CD4-positive, alpha-beta T cell treated with Interleukin-4 for 1 hour (primary cell): ENCODE measurements around the gene DAGLA.

Source experiments
- DNase-seq, 2 donors: peaks; one replicate each; pipeline ENCODE4 v3.0.0-alpha.2; 2020 to 2022

DAGLA gene

DNA sequence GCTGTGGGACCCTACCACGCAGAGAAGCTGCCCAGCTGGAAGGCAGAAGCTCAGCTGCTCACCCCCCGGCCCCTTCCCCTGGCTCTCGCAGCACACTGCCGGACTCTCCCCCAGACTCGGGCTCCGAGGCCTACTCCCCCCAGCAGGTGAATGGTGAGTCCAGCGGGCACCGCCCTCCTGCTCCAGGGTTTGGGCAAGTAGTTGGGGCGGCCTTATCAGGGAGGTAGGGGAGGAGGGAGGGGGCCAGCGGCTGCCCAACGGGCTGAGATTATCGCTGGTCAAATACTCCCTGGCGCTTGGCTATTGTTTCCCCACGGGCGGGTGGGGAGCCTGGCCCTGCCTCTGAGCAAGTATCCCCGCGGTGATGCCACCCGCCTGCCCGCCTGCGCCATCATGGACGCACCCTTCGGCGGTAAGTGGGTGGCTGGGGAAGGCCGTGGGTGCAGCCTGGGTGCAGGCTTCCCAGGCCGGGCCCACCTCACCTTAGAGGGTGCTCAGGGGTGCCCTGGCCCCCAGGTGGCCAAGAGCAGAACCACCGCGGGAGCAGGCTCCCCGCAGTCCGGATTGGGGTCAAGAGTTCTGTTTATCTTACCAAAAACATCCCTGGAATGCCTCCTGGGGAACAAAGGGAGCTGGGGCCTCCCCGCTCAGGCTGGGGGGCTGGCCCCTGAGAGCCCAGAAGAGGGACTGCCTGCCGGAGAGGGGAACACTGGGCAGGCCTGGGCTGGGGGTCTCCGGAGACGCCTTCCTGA, 89.2 kb downstream of the DAGLA start:
- no peak for DNase-seq

DNA sequence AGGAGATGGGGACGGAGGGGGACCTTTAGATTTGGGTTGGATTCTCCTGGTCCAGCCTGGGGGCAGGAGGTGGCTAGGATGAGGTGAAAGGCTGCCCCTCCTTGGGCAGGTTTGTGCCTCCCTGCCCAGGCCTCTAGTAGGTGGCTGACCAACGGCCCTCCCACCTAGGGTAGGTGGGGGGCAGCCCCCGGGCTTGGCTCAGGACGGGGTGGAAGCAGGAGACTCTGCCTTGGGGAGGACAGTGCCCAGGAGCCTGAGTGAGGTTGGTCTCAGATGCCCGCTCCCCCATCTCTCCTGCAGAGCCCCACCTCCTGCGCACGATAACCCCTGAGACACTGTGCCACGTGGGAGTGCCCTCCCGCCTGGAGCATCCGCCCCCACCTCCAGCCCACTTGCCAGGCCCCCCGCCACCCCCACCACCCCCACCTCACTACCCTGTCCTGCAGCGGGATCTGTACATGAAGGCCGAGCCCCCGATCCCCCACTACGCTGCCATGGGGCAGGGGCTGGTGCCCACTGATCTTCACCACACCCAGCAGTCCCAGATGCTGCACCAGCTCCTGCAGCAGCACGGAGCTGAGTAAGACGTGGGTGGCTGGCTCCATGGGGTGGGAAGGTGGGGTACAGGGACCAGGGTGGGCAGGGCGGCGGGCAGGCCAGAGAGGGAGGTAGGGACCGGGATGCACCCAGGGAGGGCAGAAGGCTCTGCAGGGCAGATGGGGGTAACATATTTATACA, 89.9 kb downstream of the DAGLA start:
- DNase-seq, result no peak

DNA sequence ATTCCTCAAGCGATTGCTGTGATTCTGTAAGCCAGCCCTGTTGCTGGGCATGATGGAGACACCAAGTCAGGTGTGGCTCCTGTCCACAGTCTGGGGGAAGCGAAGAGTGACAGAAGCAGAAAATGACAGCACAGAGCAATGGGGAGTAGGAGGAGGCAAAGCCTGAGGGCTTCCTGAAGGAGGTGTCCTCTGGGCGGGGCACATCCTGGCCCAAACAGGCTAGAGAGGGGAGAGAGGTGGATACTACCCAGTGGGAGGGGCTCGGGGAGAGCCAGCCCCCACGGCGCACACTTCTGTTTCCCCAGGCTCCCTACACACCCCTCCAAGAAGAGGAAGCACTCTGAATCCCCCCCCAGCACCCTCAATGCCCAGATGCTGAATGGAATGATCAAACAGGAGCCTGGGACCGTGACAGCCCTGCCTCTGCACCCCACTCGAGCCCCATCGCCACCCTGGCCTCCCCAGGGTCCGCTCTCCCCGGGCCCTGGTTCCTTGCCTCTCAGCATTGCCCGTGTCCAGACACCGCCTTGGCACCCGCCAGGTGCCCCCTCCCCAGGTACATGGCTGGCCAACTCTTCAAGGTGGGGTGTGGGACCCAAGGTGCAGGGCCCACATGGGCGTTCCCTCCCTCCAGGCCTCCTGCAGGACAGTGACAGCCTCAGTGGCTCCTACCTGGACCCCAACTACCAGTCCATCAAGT, 91.2 kb downstream of the DAGLA start:
- no peak for DNase-seq

DNA sequence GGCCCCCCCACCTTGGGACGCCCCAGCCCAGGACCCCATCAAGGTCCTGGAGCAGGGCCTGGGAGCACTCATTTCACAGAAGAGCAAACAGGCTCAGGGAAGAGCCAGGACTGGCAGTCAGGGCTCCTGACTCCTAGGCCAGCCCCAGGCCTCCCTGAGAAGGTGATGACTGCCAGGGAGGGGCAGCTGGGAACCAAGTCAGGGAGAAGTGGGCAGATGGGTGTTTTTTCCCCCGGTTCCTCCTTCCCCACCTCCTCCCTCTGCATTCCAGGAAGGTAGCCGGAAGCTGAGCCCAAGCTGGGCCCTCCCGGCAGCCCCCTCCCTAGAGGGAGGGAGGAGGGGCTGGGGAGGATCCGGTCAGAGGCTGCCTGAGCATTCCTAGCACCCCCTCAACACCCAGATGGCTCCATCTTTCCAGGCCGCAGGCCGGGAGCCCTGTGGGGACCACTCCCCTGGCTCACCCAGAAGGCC, 91.8 kb downstream of the DAGLA start:
- no peak for DNase-seq

DNA sequence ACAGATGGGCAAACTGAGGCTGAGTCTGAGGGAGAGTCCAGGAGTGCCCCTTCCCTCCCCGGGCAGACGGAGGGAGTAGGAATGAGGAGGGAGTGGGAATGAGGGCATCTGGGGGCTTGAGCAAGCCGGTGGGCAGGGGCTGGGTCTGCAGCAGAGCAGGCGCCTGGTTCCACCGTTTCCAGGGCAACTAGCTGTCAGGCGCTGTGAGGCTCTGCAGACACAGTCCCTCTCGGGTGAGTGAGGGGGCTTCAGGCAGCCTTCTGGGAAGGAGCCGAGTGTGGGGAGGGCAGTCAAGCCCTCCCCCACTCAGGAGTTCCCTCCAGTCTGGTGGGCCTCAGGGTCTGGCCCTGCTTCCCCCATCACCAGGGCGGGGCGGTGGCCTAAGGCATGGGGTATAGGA, 93.2 kb downstream of the DAGLA start:
- no peak for DNase-seq

DNA sequence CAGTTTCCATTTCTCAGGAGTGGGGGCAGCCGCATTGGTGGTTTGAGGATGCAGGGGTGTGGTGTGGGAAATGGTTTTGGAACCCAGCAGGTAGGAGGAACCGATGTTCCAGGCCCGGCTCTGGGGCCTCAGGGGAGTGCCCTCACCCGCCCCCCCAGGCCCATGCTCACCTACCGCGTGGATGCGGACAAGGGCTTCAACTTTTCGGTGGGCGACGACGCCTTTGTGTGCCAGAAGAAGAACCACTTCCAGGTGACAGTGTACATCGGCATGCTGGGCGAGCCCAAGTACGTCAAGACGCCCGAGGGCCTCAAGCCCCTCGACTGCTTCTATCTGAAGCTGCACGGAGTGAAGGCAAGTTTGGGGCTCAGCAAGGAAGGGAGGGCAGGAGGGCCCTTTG, 93.6 kb downstream of the DAGLA start:
- DNase-seq, result no peak

DNA sequence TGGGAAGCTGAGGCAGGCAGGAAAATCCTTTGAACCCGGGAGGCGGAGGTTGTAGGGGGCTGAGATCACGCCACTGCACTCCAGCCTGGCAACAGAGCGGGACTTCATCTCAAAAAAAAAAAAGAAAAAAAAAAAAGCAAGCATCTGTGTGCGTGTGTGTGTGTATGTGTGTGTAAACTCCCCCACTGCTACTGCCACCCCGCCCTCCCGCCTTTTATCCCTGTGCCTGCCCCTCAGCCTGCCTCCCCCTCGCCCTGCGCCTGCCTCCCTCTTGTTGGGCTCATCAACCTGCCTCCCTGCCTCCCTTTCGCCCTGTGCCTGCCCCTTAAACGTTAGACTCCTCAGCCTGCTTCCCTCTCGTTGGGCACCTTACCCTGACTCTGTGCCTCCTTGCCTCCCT, 94.2 kb downstream of the DAGLA start:
- DNase-seq, result no peak

DNA sequence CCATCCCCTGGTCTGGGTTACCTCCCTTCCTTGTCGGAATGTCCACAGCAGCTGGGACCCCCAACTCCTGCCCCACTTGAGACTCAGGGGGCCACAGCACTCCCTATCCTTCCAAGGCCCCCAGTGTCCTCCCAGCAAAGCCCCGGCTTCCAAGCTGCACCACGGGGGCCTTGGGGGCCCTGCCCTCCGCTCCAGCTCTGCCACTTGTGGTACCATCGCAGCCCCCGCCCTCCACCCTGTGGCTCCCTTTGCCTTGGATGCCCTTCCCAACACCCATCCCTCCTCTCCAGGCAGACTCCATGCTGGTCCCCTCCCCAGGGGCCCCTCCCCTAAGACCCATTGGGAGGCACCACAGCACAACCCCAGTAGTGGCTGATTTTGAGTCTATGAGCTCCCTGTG, 94.9 kb downstream of the DAGLA start:
- DNase-seq, result no peak

DNA sequence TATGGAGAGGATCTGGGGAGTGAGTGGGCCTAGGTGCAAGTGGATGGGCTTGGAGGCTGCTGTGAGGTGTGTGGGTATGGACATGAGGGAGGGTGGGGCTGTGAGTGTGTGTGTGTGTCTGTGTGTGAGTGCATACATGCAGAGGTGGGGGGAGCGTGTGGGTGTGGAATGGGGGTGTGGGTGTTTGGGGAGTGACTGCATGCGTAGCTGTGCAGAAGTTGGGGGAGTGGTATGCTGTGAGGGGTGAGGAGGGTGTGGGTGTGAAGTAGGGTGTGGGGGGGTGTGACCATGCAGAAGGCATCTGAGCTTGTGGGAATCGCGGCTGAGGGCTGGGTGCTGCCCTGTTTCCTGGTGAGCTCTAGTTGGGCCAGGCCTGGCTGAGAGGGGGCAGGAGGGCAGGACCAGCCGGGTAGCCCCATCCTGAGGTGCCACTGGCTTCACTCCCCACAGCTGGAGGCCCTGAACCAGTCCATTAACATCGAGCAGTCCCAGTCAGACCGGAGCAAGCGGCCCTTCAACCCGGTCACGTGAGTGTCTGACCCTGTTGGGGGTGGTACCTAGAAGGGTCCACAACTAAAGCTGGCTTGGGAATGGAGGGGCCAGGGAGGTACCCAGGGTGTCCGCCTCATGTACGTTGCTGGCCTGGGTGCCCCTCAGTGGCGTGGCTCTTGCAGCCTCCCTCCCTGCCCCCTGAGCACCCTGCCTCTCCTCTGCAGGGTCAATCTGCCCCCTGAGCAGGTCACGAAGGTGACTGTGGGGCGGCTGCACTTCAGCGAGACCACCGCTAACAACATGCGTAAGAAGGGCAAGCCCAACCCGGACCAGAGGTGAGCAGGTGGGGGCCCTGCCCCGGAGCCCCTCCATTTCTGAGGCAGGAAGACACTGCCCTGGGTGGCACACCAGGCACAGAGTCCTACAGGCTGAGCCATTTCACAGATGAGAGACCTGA, 95.7 kb downstream of the DAGLA start:
- DNase-seq, result peak in 1 of 2 donors; percentile 35

DNA sequence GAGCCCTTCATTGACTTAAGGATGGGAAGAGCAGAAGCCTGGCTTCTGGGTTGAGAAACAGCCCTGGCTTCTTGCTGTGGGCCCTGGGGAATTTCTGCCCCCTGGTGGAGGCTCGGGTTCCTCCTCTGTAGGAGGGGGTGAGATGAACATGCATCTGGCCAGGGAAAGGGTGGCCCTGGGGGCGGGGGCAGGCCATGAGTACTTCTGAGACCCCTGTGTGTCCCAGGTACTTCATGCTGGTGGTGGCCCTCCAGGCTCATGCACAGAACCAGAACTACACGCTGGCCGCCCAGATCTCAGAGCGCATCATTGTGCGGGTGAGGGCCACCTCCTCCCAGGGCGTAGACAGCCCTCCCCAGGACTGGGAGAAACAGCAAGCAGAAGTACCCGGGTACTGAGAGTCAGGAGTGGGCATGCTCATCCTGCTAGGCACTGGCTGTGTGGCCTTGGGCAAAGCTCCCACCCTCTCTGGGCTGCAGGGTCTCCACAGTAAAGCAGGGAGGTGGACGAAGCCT, 96.4 kb downstream of the DAGLA start:
- peak; percentile 45 to 48 for DNase-seq

DNA sequence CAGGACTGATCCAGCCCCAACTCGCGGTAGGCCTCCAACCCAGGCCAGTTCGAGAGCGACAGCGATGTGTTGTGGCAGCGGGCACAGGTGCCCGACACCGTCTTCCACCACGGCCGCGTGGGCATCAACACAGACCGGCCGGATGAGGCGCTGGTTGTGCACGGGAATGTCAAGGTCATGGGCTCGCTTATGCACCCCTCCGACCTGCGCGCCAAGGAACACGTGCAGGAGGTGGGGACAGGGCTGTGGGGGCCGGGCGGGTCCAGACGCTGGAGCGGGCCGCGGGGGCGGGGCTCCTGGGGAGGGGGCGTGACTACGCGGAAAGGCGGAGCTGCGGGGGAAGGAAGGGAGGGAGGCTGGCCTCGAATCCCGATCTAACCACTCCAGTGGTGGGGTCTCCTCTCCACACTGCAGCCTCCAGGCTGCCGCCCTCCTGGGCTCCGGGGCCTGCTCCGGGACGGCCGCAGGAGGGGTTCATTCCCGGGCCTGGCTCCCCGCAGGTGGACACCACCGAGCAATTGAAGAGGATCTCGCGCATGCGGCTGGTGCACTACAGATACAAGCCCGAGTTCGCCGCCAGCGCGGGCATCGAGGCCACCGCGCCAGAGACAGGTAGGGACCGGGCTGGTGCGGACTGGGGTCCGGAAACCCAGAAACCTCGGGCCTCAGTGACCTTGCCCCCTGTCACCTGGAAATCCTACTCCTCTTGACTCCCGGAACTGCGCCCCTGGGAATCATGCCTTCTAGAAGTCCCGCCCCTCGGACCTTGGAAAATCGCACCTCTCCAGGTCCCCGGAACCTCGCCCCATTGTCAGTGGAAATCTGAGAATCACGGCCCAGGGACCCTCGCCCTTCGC, 97.3 kb downstream of the DAGLA start:
- peak; percentile 61 to 79 for DNase-seq

DNA sequence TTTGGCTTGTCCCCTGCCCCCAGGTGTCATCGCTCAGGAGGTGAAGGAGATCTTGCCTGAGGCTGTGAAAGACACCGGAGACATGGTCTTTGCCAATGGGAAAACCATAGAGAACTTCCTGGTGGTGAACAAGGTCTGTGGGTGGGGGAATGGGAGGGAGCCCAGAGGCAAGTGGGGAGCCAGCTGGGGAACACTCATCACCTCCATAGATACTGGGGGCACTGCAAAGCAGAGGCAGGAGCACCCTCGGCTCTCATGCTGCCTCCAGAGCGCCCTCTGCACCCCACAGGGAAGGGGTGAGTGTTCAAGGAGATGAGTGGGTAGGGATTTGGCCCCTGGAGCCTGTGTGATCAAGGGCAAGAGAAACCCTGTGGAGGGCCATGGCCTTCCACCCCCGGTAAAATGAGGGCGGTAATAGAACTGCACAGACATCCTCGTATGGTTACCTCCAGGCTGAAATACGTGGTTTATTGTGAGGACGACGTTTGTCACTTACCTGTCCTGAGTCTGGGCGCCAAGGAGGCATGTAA, 98.2 kb downstream of the DAGLA start:
- DNase-seq, result no peak

DNA sequence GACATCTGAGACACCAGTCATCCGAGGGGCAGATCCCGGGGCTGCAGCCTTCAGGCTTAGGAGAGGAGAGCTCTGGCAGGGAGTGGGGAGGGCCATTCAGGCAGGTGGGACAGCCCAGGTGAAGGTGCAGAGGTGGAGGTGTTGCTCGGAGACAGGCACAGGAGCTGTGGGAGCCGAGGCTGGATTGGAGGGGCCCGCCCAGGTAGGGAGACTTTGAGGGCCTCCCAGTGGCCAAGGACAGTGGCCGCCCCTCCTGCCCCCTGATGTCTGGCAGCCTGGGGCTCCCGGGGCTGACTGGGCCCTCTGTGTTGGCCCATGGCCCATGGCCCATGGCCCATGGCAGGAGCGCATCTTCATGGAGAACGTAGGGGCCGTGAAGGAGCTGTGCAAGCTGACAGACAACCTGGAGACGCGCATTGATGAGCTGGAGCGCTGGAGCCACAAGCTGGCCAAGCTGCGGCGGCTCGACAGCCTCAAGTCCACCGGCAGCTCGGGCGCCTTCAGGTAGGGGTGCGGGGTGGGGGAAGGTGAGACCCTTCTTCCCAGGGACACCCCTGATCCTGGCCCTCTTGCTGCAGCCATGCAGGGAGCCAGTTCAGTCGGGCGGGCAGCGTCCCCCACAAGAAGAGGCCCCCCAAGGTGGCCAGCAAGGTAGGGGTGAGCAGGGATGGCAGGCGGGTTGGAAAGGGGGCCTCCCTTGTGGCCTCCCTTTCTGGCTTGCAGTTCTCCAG, 98.9 kb downstream of the DAGLA start:
- DNase-seq, result no peak

DNA sequence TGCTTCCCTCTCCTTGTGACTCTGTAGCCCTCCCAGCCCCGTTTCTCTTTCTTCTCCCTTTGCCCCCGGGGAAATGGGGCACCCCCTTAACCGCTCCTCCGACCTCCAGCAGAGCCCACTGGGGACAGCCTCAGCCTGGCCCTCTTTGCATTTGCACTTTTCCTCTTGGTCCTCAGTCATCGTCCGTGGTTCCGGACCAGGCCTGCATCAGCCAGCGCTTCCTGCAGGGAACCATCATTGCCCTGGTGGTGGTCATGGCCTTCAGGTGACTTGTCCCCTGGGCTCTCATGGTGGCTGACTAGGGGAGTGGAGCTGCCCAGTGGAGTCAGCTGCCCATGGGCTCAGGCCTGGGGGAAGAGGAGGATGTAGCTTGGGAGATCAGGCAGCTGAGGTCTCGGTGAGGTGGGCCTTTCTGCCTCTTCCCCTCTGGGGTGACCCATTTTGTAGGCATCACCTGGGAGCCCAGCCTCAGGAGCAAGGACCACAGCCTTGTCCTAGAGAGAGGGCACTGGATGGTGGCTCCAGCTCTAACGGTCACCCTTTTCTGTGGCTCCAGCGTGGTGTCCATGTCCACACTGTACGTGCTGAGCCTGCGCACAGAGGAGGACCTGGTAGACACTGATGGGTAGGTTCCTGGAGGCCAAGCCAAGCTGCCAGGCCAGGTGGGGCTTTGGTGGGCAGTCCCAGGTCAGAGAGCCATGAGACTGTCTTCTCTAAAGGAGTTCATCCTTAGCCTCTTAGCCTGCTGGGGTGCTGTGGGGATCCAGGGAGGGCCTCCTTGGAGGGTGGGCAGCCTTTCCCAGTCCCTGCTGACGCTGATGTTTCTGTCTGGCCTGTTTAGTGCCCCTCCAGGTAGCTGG, 99.7 kb downstream of the DAGLA start:
- DNase-seq, result no peak

DNA sequence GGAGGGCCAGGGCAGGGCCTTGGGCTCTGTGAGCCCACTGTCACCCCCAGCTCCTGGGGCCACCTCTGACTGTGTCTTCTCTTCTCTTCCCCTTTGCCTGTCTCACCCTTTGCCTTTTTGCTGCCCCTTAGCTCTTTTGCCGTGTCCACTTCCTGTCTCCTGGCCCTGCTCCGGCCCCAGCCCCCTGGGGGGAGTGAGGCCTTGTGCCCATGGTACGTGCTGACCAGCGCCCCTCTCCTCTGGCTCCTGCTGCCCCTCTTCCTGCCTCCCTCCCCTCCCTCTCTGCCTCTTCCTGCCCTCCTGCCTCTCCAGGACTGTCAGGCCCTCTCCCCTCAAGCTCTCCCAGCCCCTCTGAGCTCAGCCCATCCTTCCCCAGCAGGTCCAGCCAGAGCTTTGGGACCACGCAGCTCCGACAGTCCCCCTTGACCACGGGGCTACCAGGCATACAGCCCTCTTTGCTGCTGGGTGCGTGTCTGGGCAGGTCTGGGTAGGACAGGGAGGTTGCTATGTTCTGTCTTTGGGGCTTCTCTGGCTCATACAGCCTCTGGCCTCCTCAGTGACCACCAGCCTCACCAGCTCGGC, 100.5 kb downstream of the DAGLA start:
- DNase-seq, result no peak

DNA sequence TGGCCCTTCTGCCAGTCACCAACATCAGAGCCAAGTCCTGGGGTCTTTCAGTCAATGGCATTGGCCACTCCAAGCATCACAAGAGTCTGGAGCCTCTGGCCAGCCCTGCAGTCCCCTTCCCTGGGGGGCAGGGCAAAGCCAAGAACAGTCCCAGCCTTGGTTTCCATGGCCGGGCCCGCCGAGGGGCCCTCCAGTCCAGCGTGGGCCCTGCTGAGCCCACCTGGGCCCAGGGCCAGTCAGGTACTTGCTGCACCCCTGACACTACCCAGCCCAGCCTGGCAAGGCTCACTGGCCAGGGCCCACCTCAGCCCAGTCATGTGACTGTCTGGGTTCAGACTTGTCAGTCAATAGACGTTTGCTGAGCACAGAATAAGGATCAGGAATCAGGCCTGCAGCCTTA, 101.4 kb downstream of the DAGLA start:
- DNase-seq, result no peak

DNA sequence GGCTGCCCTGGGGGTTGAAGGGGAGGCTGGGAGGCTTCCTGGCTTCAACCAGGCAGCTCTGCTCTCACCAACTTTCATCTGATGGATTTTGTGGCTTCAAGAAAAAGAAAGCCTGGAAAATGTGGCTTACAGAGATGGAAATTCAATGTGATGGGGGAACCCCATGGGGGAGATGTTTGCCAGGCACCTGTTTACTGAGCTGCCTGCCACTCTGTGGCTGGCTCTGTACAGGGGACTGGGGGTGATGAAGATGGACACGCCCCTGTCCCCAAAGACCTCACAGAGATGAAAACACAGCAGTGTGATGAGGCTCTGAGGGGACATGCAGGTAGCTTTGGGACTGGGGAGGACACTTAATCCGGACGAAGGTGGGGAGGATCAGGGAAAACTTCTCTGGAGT, 102.1 kb downstream of the DAGLA start:
- DNase-seq, result no peak

DNA sequence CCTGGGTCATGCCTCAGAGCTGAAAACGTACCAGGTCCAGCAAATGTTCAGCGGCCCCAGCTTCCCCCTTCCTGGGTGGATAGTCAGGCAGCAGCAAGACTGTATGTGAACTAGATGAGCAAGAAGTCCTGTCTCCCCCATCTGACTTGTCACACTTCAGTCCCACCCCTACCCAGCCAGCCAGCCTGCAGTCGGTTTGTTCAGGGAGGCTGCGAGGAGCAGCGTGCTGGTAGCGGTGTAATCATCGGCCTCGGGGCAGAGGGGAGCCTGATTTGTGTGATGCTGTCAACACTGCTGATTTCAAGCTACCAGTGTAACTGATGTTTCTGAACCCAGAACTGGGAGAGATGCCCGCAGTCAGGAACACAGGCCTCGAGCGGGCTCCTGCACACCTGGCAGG, 102.7 kb downstream of the DAGLA start:
- DNase-seq, result no peak
